GM18508 (cell line): ENCODE measurements around the gene MAGI1.

ENCODE experiments used
- ATAC-seq: cut with Tn5 transposase; IDR thresholded peaks from one replicate; pipeline ENCODE4 v1.9.1; 2021; ENCODE audit warnings: moderate number of reproducible peaks; ENCODE audit not compliant: insufficient read depth, unreplicated experiment

MAGI1 gene

DNA sequence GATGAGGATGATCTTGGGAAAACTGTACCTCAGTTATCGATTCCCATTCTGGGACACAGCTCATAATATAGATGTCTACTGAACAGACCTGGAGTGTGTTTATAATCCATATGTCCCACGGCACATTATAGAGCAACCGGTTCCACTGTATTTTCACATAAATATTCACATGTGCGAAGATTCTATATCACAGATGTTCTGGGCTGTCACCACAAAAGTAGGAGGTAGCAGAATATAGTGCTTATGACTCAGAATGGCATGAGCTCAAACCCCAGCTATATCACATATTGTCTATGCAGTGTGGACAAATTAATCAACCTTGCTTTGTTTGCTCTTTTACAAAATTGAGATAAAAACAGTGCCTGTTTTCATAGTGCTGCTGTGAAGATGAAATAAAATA lies 710.6 kb downstream of the MAGI1 start:
- ATAC-seq, result no peak

DNA sequence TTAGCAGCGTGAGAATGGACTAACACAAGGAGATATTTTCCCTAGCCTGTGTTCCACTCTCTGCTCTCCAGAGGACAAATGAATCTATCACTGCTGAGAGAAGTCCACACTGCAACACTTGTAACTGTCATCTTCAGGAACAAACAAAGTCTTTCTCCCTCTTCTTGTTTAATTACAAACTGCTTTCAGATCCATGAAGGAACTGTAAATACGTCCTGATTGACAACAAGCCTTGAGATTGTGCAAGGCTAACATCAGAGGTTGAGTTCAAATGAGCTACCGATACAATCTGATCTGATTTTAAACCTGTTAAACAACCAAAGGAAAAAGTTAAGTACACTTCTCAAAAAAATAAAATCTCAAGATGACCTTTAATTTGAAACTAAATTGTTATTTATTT lies 712.1 kb downstream of the MAGI1 start:
- no peak for ATAC-seq

DNA sequence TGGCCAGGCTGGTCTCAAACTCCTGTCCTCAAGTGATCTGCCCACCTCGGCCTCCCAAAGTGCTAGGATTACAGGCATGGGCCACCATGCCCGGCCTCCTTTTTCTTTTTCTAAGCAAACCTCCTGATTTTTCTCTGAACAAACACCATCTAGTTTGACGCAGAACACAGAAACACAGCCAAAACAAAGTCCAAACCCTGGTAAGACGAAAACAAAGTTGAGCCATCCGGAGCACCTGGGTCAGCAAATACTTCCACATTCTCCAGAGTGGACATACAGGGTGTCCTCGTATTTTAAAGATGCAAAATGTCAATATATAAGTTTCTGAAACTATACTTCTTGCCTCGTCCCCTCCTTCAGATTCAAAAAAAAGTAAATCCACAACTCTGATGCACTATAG lies 715.8 kb downstream of the MAGI1 start:
- ATAC-seq, result no peak

DNA sequence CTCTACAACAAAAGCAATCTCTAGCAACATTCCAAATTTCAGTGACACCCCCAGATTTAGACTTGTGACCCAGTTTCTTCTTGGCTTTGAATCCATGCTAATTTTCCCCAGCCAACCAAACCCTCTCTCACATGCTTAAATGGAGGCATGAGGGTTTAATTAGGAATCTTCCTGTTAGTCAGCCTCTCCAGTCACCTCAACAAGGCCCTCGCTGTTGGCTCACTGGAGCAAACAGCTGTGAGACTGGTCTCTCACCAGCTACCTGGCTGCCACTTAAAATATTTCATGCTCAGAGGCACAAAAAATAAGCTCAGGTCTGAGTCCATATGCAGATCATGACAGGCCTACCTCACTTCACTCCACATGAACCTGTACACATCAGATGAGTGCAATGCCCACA lies 720.5 kb downstream of the MAGI1 start:
- ATAC-seq, result no peak

DNA sequence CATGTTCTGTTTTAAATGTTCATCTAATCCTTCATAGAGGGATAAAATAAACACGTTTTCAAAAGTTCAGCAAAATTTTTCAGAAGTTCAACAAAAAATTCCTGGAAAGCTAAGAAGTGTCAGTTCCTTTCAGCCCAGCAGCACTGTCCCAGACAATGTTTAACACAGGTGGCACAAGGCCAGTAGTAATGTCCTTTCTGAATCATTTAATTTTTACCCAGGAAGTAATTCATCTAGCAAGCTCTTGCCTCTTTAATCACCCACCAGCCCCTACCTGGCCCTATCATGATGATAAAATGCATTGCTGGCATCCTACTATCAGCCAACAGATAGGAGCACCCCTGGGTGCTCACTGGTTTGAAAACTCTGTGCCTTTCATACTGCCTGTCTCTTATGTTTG lies 723.8 kb downstream of the MAGI1 start:
- ATAC-seq, result no peak

DNA sequence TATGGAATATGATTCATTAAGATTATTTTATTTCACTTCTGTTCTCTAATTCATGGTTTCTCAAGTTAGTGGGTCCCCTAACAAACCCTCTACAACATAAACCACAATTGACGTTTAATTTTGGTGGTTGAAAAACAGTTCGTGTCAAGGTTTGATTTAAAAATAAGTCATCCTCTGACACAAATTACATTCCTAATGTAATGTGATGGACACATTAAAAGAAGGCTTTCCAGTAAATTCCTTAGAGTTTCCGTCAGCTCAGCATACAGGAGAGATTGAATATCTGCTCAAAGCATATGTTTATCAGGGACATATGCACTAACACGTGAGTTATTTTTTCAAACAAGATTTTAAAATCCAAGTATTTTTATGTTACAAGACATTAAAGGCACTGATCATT lies 724.4 kb downstream of the MAGI1 start:
- ATAC-seq, result no peak

DNA sequence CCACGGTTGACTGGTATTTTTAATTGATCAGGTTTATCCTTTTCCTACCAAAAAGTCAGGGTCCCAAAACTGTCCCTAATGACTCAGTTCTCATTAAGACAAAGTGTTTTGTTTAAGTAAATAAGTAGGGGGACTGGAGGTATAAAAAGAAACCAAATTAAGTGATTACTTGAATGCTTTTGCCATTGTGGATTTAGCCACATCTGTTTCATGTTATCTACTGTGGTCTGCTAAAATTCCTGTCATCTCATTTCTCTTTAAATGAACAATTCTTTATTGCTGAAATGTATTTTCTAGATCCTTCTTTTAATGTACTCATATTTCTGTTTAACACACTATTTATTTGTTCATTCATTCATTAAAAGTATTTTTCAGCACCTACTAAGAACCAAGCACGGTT lies 725.1 kb downstream of the MAGI1 start:
- ATAC-seq, result no peak

DNA sequence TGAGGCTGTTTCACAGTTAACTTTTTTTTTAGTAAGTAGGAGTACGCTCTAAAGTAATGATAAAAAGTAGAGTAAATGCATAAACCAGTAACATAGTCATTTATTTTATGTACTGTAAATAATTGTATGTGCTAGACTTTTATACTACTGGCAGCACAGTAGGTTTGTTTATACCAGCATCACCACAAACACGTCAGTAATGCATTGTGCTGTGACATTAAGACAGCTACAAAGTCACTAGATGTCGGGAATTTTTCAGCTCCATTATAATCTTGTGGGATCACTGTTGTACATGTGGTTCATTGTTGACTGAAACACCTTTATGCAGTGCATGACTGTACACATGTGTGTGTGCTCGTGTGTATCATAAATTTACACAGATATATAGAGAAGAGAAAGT lies 732.9 kb downstream of the MAGI1 start:
- no peak for ATAC-seq
